Skeletal muscle tissue (tissue), 4 donors: ENCODE measurements around the gene CYP2A6. TPM values are rescaled to one million over a fixed set of nuclear protein-coding genes. Genes with fewer than 3 reads are reported as not detected.
"Not testable (repeated sequence)": the region's sequence is repeated elsewhere in the genome, so short reads cannot be mapped to it uniquely, and the experiment has no call there.

Experiments
- H3K27ac ChIP-seq: one replicate; pipeline ENCODE4 v1.7.0; 2013; ENCODE audit warnings: mild to moderate bottlenecking, low read depth, low read length, inconsistent platforms
- H3K27me3 ChIP-seq, 3 donors: one replicate each; pipeline ENCODE4 v1.7.0; 2013; ENCODE audit warnings: low read length in 3 of 3; ENCODE audit not compliant: control insufficient read depth in 3 of 3, insufficient read depth in 3 of 3
- H3K36me3 ChIP-seq, 3 donors: one replicate each; pipeline ENCODE4 v1.7.0; 2013; ENCODE audit warnings: low read length in 3 of 3; ENCODE audit not compliant: control insufficient read depth in 3 of 3, insufficient read depth in 3 of 3
- H3K4me1 ChIP-seq, 3 donors: one replicate each; pipeline ENCODE4 v1.7.0; 2013; ENCODE audit warnings: low read length in 3 of 3, mild to moderate bottlenecking in 3 of 3; ENCODE audit not compliant: control insufficient read depth in 3 of 3, insufficient read depth in 3 of 3
- H3K4me3 ChIP-seq, 3 donors: one replicate each; pipeline ENCODE4 v1.7.0; 2013; ENCODE audit warnings: low read length in 3 of 3
- H3K9ac ChIP-seq, 3 donors: one replicate each; pipeline ENCODE4 v1.7.0; 2013; ENCODE audit warnings: low read length in 3 of 3, mild to moderate bottlenecking in 3 of 3, moderate library complexity in 2 of 3, low read depth in 1 of 3
- H3K9me3 ChIP-seq, 3 donors: one replicate each; pipeline ENCODE4 v1.7.0; 2013; ENCODE audit warnings: low read length in 3 of 3; ENCODE audit not compliant: control insufficient read depth in 3 of 3
- total RNA-seq: library from RNA; depleted of rRNA; stranded (reverse); fragments of >200 nt; gene quantifications from one replicate; pipeline ENCODE4 v1.2.3, GENCODE V29; 2014
- donor health status: Osteomylitis.

The CYP2A6 gene
- total RNA-seq, 1 donor from 2014 or later: not detected

- peaks cover 2 to 24% (median 5%) of the 10 kb centered on the region in 3 donors for H3K27me3 ChIP-seq
- H3K4me3 ChIP-seq, H3K9me3 ChIP-seq, H3K9ac ChIP-seq, H3K27ac ChIP-seq, H3K4me1 ChIP-seq, H3K36me3 ChIP-seq: not testable (repeated sequence)
Measured at GRCh38 chr19:40846722-40847121, 3.5 kb downstream of the CYP2A6 start.

GRCh38 chr19:40843653-40844052 lies 6.6 kb downstream of the CYP2A6 start:
- H3K9me3 ChIP-seq, H3K4me3 ChIP-seq, H3K4me1 ChIP-seq, H3K27ac ChIP-seq, H3K9ac ChIP-seq, H3K36me3 ChIP-seq: not testable (repeated sequence)
- peaks cover 2 to 22% (median 5%) of the 10 kb centered on the region in 3 donors for H3K27me3 ChIP-seq

- H3K9ac ChIP-seq, H3K36me3 ChIP-seq, H3K4me1 ChIP-seq, H3K4me3 ChIP-seq, H3K27ac ChIP-seq, H3K9me3 ChIP-seq: not testable (repeated sequence)
- peaks cover under 1 to 16% (median 5%) of the 10 kb centered on the region in 3 donors for H3K27me3 ChIP-seq
Measured at GRCh38 chr19:40842997-40843652, 7.1 kb downstream of the CYP2A6 start.

- peaks cover 0 to 13% (median 5%) of the 10 kb centered on the region in 3 donors for H3K27me3 ChIP-seq
- H3K4me3 ChIP-seq, H3K9ac ChIP-seq, H3K4me1 ChIP-seq, H3K9me3 ChIP-seq, H3K27ac ChIP-seq, H3K36me3 ChIP-seq: not testable (repeated sequence)
Measured at GRCh38 chr19:40842012-40842411, 8.2 kb downstream of the CYP2A6 start.

GRCh38 chr19:40838477-40838876 lies 11.8 kb downstream of the CYP2A6 start:
- not testable (repeated sequence) for H3K4me1 ChIP-seq, H3K27me3 ChIP-seq, H3K4me3 ChIP-seq, H3K9ac ChIP-seq, H3K27ac ChIP-seq, H3K9me3 ChIP-seq, H3K36me3 ChIP-seq

- Histone ChIP-seq H3K4me3 (no peak overlapping the region), H3K27me3 (no peaks in the 10 kb centered on the region), H3K9ac (no peak overlapping the region), H3K27ac (no peak overlapping the region), H3K9me3 (no peaks in the 10 kb centered on the region), H3K4me1 (peaks cover 0 to 2% (median under 1%) of the 10 kb centered on the region in 3 donors), H3K36me3 (no peaks in the 10 kb centered on the region)
Measured at GRCh38 chr19:40836754-40837429, 13.4 kb downstream of the CYP2A6 start.

- not testable (repeated sequence) for H3K9me3 ChIP-seq, H3K4me3 ChIP-seq, H3K9ac ChIP-seq, H3K27ac ChIP-seq, H3K27me3 ChIP-seq, H3K36me3 ChIP-seq, H3K4me1 ChIP-seq
Measured at GRCh38 chr19:40833728-40834533, 16.3 kb downstream of the CYP2A6 start.

GRCh38 chr19:40832431-40832790 lies 17.8 kb downstream of the CYP2A6 start:
- not testable (repeated sequence) for H3K27me3 ChIP-seq, H3K4me3 ChIP-seq, H3K9ac ChIP-seq, H3K4me1 ChIP-seq, H3K36me3 ChIP-seq, H3K27ac ChIP-seq, H3K9me3 ChIP-seq

GRCh38 chr19:40831502-40832430 lies 18.5 kb downstream of the CYP2A6 start:
- Histone ChIP-seq H3K27me3 (no peaks in the 10 kb centered on the region), H3K4me3 (no peak overlapping the region), H3K9me3 (no peaks in the 10 kb centered on the region), H3K4me1 (peaks cover 3 to 6% (median 4%) of the 10 kb centered on the region in 3 donors), H3K36me3 (peaks cover 6 to 10% (median 7%) of the 10 kb centered on the region in 3 donors), H3K27ac (no peak overlapping the region), H3K9ac (no peak overlapping the region)
